Measurements from ENCODE around the gene ALKBH8.
"Not testable (repeated sequence)": the region's sequence is repeated elsewhere in the genome, so short reads cannot be mapped to it uniquely, and the experiment has no call there.

ALKBH8 gene

DNA sequence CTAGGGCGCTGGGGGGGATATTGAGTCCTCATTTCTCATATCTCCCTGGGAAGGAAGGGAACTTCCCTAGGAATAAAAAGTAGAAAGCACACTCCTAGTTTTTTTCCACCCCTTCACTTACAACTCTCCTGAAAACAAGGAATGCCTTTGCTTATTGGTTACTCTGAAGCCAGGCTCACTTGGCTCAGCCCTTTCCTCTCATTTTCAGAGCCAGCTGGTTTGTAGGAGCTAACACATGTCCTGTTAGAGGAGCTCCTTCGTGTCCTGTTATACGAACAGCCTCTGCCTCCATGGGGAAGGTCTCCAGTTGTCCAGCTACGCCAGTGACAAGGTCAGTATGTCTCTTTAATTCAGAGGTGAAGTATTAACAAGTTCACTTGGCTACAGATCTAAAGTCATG is 17.6 kb downstream of the ALKBH8 start:
- Histone ChIP-seq H3K27me3 (ENCODE audit: control insufficient read depth, insufficient read depth, low read length) (no peaks in the 10 kb centered on the region), H3K27ac (no peak overlapping the region), H2AFZ (no peak overlapping the region)

GRCh38 chr11:107545101-107545514 is 20.4 kb downstream of the ALKBH8 start:
- Histone ChIP-seq H3K4me2 (ENCODE audit: low read length) (no peak overlapping the region), H3K27ac (no peak overlapping the region), H3K4me1 (no peaks in the 10 kb centered on the region), H3K27me3 (ENCODE audit: control insufficient read depth, insufficient read depth, low read length) (no peaks in the 10 kb centered on the region), H3K4me3 (ENCODE audit: low read depth, low read length) (no peak overlapping the region), H3K9ac (no peak overlapping the region), H3K9me3 (ENCODE audit: control insufficient read depth, low read length) (no peaks in the 10 kb centered on the region), H3K79me2 (no peaks in the 10 kb centered on the region), H2AFZ (no peak overlapping the region), H3K36me3 (ENCODE audit: control insufficient read depth, insufficient read depth, low read length) (no peaks in the 10 kb centered on the region)
- TF ChIP-seq CTCF (IDR thresholded peaks at IDR 0.05): no peak

More for the DNA sequence above, 17.6 kb downstream of the ALKBH8 start:
- no peaks in the 10 kb centered on the region for H3K36me3 ChIP-seq (ENCODE audit: control insufficient read depth, insufficient read depth, low read length)
- H3K9me3 ChIP-seq (ENCODE audit: control insufficient read depth, low read length): no peaks in the 10 kb centered on the region
- TF ChIP-seq CTCF (IDR thresholded peaks at IDR 0.05): no peak
- no peak overlapping the region for H3K4me3 ChIP-seq (ENCODE audit: low read depth, low read length)
- H3K4me1 ChIP-seq: no peaks in the 10 kb centered on the region
- H3K4me2 ChIP-seq (ENCODE audit: low read length): no peak overlapping the region
- no peaks in the 10 kb centered on the region for H3K79me2 ChIP-seq
- H3K9ac ChIP-seq: no peak overlapping the region

DNA sequence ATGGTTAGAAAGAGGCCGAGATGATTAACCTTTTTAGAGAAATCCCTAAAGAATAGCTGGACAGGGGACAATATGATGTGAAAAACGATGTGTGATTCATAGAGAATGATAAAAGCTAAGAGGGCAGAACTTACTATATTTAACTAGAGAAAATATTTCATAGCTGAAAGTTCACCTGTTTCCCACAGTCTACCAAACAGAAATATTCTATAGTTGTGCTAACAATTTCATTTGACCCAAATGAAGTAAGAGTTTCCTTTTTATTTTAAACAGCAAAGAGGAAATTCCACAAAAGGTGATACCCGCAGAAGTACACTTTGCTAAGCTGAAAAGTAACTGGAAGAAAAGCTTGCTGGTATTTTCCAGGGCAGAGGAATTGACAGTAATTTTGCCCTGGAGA is 26.7 kb downstream of the ALKBH8 start:
- H3K4me1 ChIP-seq: no peaks in the 10 kb centered on the region
- H3K9me3 ChIP-seq (ENCODE audit: control insufficient read depth, low read length): no peaks in the 10 kb centered on the region
- TF ChIP-seq CTCF (IDR thresholded peaks at IDR 0.05): no peak
- H3K9ac ChIP-seq: no peak overlapping the region
- no peaks in the 10 kb centered on the region for H3K36me3 ChIP-seq (ENCODE audit: control insufficient read depth, insufficient read depth, low read length)
- no peaks in the 10 kb centered on the region for H3K79me2 ChIP-seq
- H3K27ac ChIP-seq: no peak overlapping the region
- H3K4me2 ChIP-seq (ENCODE audit: low read length): no peak overlapping the region
- no peaks in the 10 kb centered on the region for H3K27me3 ChIP-seq (ENCODE audit: control insufficient read depth, insufficient read depth, low read length)
- no peak overlapping the region for H2AFZ ChIP-seq
- no peak overlapping the region for H3K4me3 ChIP-seq (ENCODE audit: low read depth, low read length)

DNA sequence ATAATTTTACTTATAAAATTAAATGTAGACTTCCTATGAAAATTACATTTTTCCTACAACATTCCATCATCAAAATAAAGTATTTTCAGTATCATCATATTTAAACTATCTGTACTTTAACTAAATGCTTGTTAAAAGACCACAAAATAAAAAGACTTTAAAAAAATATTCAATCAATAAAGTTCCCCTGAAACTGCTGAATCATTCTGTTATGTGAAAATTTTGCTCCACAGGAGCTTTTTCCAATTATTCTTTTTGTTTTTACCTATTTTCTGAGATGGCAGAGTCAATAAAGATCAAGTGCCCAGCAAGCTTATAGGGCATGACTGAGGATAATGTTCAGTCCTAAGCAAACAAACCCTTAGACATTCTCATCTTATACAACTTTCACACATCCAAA is 27.3 kb downstream of the ALKBH8 start:
- Histone ChIP-seq H3K4me3 (ENCODE audit: low read depth, low read length) (no peak overlapping the region), H3K4me2 (ENCODE audit: low read length) (no peak overlapping the region), H3K79me2 (no peaks in the 10 kb centered on the region), H3K4me1 (no peaks in the 10 kb centered on the region), H3K9ac (no peak overlapping the region), H3K27me3 (ENCODE audit: control insufficient read depth, insufficient read depth, low read length) (no peaks in the 10 kb centered on the region), H3K36me3 (ENCODE audit: control insufficient read depth, insufficient read depth, low read length) (no peaks in the 10 kb centered on the region), H3K9me3 (ENCODE audit: control insufficient read depth, low read length) (no peaks in the 10 kb centered on the region), H3K27ac (no peak overlapping the region), H2AFZ (no peak overlapping the region)
- TF ChIP-seq CTCF (IDR thresholded peaks at IDR 0.05): no peak

DNA sequence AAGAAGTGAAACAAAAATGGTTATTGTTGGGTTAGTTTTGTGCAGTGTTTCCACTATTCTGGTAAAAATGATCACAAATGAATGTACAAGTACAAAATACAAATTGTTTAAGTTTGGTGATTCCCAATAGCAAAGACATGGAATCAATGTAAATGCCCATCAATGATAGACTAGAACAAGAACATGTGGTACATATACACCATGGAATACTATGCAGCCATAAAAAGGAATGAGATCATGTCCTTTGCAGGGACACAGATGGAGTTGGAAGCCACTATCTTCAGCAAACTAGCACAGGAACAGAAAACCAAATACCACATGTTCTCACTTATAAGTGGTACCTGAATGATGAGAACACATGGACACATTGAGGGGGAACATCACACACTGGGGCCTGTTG is 28.4 kb downstream of the ALKBH8 start:
- H3K27ac ChIP-seq; H3K36me3 ChIP-seq (ENCODE audit: control insufficient read depth, insufficient read depth, low read length); H3K4me3 ChIP-seq (ENCODE audit: low read depth, low read length); H3K9me3 ChIP-seq (ENCODE audit: control insufficient read depth, low read length); H3K4me2 ChIP-seq (ENCODE audit: low read length); H3K9ac ChIP-seq; H3K4me1 ChIP-seq; H3K79me2 ChIP-seq; H3K27me3 ChIP-seq (ENCODE audit: control insufficient read depth, insufficient read depth, low read length); H2AFZ ChIP-seq: not testable (repeated sequence)
